ENCODE measurements around the gene RBBP8NL. TPM values are rescaled to one million over a fixed set of nuclear protein-coding genes. Genes with fewer than 3 reads are reported as not detected.

Gene RBBP8NL
- total RNA-seq, 1 experiment from 2014 or later = 14.0 TPM

DNA sequence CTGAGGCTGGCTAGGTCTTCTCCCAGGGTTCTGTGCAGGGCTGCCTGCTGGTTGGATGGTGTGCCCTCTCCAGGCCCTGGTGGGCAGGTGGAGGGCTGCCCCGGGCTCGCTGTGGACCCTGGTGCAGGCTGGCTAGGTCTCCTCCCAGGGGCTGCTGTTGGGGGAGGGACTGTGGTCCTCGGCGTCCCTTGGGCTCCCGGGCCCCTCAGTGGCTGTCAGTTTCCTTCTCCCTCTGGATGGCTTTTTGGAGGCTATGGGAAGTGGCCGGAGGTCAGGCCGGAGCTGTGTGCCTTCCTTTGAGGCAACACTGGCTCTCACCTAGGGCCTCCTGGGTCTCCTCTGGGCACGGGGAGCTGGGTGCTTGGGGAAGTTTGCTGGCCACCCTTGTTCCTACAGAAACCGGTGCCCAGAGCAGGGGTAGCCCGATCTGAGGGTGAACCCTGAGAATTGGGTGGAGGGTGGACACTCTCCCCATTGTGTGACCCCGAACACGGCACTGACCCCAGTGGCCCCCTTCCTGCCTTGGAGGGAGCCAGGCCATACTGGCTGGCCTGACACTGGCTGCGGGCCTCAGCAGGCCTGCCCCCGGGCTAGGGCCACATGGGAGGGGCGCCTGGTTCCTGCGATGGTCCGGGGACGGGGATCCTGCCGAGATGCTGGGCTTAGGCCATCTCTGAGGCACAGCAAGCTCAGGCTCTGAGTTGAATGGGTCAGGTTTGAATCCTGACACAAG lies 16.4 kb downstream of the RBBP8NL start:
- no peak for TF ChIP-seq EZH2 (IDR thresholded peaks at IDR 0.05; ENCODE audit: low read depth)
- TF ChIP-seq, protein P1, sequence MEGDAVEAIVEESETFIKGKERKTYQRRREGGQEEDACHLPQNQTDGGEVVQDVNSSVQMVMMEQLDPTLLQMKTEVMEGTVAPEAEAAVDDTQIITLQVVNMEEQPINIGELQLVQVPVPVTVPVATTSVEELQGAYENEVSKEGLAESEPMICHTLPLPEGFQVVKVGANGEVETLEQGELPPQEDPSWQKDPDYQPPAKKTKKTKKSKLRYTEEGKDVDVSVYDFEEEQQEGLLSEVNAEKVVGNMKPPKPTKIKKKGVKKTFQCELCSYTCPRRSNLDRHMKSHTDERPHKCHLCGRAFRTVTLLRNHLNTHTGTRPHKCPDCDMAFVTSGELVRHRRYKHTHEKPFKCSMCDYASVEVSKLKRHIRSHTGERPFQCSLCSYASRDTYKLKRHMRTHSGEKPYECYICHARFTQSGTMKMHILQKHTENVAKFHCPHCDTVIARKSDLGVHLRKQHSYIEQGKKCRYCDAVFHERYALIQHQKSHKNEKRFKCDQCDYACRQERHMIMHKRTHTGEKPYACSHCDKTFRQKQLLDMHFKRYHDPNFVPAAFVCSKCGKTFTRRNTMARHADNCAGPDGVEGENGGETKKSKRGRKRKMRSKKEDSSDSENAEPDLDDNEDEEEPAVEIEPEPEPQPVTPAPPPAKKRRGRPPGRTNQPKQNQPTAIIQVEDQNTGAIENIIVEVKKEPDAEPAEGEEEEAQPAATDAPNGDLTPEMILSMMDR (conservative IDR thresholded peaks at IDR 0.05) = no peak
- H3K36me3 ChIP-seq (ENCODE audit: low read depth) = no peaks in the 10 kb centered on the region
- 0 out of 2 replicates have a peak, but pooled peaks cover 7% of the 10 kb centered on the region for H4K20me1 ChIP-seq (ENCODE audit: insufficient read depth)
- ChIA-PET POLR2A (ENCODE audit: unreplicated experiment) (interaction anchor here (0.6 kb wide), 1 partner anchor 45 kb away, joined by 3 read pairs; no protein-coding TSS in a partner anchor), CTCF (interaction anchor here (0.5 to 1.2 kb wide), 2 partner anchors 16 to 34 kb away, joined by 4 to 6 read pairs; no protein-coding TSS in a partner anchor)
- no peak overlapping the region for H3K27ac ChIP-seq
- no peaks in the 10 kb centered on the region for H3K79me2 ChIP-seq (ENCODE audit: low read depth)
- intact Hi-C loops (cut with micrococcal nuclease; ENCODE audit: unreplicated experiment) = loop anchor here (5.0 kb wide), 1 partner anchor 86 kb away; no protein-coding TSS in a partner anchor
- no peak for DNase-seq
- no peaks in the 10 kb centered on the region for H3K9me3 ChIP-seq (ENCODE audit: insufficient read depth, low read depth)
- peaks cover 11% of the 10 kb centered on the region; the same call in 1 of the 2 replicates for H3F3A ChIP-seq (ENCODE audit: insufficient read depth, low read depth)
- H3K4me1 ChIP-seq (replicated peaks; ENCODE audit: insufficient read depth) = peaks cover 13% of the 10 kb centered on the region
- H3K4me3 ChIP-seq = no peak overlapping the region
- H3K9me2 ChIP-seq (ENCODE audit: insufficient read depth) = no peaks in the 10 kb centered on the region
- H3K27me3 ChIP-seq (ENCODE audit: insufficient read depth, low read depth) = no peaks in the 10 kb centered on the region
- no peak overlapping the region for H3K4me2 ChIP-seq
- no TSS peak for BruUV-seq (replicated peaks)
- no peak overlapping the region for H2AFZ ChIP-seq

DNA sequence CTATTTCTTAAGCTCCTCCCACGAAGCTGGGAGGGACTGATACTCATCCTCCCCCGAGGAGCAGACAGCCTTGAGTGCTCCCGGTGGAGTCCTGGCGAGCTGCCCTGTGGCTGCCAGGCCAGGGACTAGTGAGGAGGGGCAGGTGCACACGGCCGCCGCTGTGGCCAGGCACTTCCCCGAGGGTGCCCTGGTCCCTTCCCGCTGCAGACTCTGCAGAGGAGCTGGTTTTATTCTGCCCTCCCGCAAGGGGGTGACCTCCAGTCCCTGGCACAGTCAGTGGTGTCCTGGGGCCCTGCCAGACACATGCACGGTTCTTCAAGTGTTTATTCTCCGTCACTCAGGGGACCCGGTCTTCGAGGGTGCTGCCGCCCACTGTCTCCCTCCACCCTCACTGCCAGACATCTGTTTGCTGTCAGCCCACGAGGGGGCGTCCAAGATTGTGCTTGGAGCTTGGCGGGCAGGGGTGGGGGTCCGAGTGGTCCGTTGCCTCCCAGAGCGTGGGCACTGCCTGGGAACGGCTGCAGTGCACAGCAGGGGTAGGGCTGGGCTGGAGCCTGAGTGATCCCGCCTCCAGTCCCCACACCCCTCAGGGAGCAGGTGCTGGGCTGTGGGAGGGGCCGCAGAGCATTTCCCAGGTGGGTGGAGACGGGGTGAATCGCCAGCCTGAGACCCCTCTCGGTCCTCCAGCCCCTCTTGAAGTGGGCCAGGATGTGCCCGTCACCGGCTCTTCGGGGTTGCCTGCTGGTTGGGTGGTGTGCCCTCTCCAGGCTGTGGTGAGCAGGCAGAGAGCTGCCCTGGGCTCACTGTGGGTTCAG lies 17.2 kb downstream of the RBBP8NL start:
- ChIA-PET POLR2A (ENCODE audit: unreplicated experiment) (interaction anchor here (0.6 kb wide), 2 partner anchors 16 to 44 kb away, joined by 3 read pairs; no protein-coding TSS in a partner anchor), CTCF (interaction anchor here (0.5 to 1.6 kb wide), 3 partner anchors 17 to 206 kb away, joined by 4 to 6 read pairs (median 5); no protein-coding TSS in a partner anchor)
- H3F3A ChIP-seq (ENCODE audit: insufficient read depth, low read depth) = peaks cover 11% of the 10 kb centered on the region; the same call in 1 of the 2 replicates
- no peaks in the 10 kb centered on the region for H3K27me3 ChIP-seq (ENCODE audit: insufficient read depth, low read depth)
- H3K4me1 ChIP-seq (replicated peaks; ENCODE audit: insufficient read depth) = peaks cover 18% of the 10 kb centered on the region
- H3K36me3 ChIP-seq (ENCODE audit: low read depth) = no peaks in the 10 kb centered on the region
- BruUV-seq (replicated peaks) = no TSS peak
- H3K4me3 ChIP-seq = no peak overlapping the region
- intact Hi-C loops (cut with micrococcal nuclease; ENCODE audit: unreplicated experiment) = loop anchor here (5.0 to 10.0 kb wide), 5 partner anchors 87 to 395 kb away; no protein-coding TSS in a partner anchor
- TF ChIP-seq, protein P1 (conservative IDR thresholded peaks at IDR 0.05) = peak; percentile 71
- no peak for TF ChIP-seq EZH2 (IDR thresholded peaks at IDR 0.05; ENCODE audit: low read depth)
- H4K20me1 ChIP-seq (ENCODE audit: insufficient read depth) = peaks cover 7% of the 10 kb centered on the region; the same call in 1 of the 2 replicates
- H2AFZ ChIP-seq = no peak overlapping the region
- H3K9me3 ChIP-seq (ENCODE audit: insufficient read depth, low read depth) = no peaks in the 10 kb centered on the region
- H3K9me2 ChIP-seq (ENCODE audit: insufficient read depth) = no peaks in the 10 kb centered on the region
- no peaks in the 10 kb centered on the region for H3K79me2 ChIP-seq (ENCODE audit: low read depth)
- peak overlapping the region; percentile 23; the same call in 1 of the 2 replicates for H3K4me2 ChIP-seq
- DNase-seq = peak in 1 of 2 experiments; percentile 67
- H3K27ac ChIP-seq = no peak overlapping the region

Data from PC-9 (cell line).